Natural killer cell (primary cell): ENCODE data around the gene AUTS2. TPM values are rescaled to one million over a fixed set of nuclear protein-coding genes. Genes with fewer than 3 reads are reported as not detected.

Source experiments
- ATAC-seq, 3 donors: fragments of 150-1000 bp in 2 of 3; fragments of 200-7000 bp in 1 of 3; cut with Tn5 transposase; 1 replicate in 1 of 3; 2 replicates in 2 of 3; pipeline ENCODE4 v1.10.0; 2021; ENCODE audit warnings: mild to moderate bottlenecking in 2 of 3, moderate library complexity in 2 of 3
- DNase-seq, 2 donors: peaks; one replicate each; pipeline versions ENCODE4 v3.0.0 to v3.0.0-alpha.2; 2013 to 2021; ENCODE audit warnings: mixed read lengths in 1 of 2
- H3K27ac ChIP-seq: one replicate; pipeline ENCODE4 v1.5.1; 2013; ENCODE audit warnings: mild to moderate bottlenecking, low read length
- H3K27me3 ChIP-seq: one replicate; pipeline ENCODE4 v1.6.1; 2013; ENCODE audit warnings: low read length; ENCODE audit not compliant: control insufficient read depth, insufficient read depth
- H3K36me3 ChIP-seq: one replicate; pipeline ENCODE4 v1.6.1; 2013; ENCODE audit warnings: low read length; ENCODE audit not compliant: control insufficient read depth, insufficient read depth
- H3K4me1 ChIP-seq: one replicate; pipeline ENCODE4 v1.6.1; 2013; ENCODE audit warnings: low read length; ENCODE audit not compliant: control insufficient read depth, insufficient read depth
- H3K4me3 ChIP-seq: one replicate; pipeline ENCODE4 v1.5.1; 2013; ENCODE audit warnings: low read length
- H3K9me3 ChIP-seq: one replicate; pipeline ENCODE4 v1.6.1; 2013; ENCODE audit warnings: low read length; ENCODE audit not compliant: control insufficient read depth, insufficient read depth
- H3K27ac Mint-ChIP-seq, 2 donors: one replicate each; pipeline ENCODE4 v1.8.0; 2022; ENCODE audit warnings: mild to moderate bottlenecking in 2 of 2, mixed read lengths in 2 of 2, moderate library complexity in 1 of 2
- H3K27me3 Mint-ChIP-seq, 2 donors: one replicate each; pipeline ENCODE4 v1.8.0; 2022; ENCODE audit warnings: low read depth in 2 of 2, mixed read lengths in 2 of 2
- H3K36me3 Mint-ChIP-seq: one replicate; pipeline ENCODE4 v1.8.0; 2022; ENCODE audit warnings: mixed read lengths
- H3K4me1 Mint-ChIP-seq, 2 donors: one replicate each; pipeline ENCODE4 v1.8.0; 2022; ENCODE audit warnings: mixed read lengths in 2 of 2
- H3K4me3 Mint-ChIP-seq: one replicate; pipeline ENCODE4 v1.8.0; 2022; ENCODE audit warnings: mild to moderate bottlenecking, moderate library complexity, mixed read lengths
- H3K9me3 Mint-ChIP-seq, 2 donors: one replicate each; pipeline ENCODE4 v1.8.0; 2022; ENCODE audit warnings: mixed read lengths in 2 of 2
- CTCF ChIP-seq: fragments of 200-600 bp; IDR thresholded peaks from one replicate; pipeline ENCODE4 v1.8.0; 2022; ENCODE audit warnings: antibody characterized with exemption
- WGBS: methylation state at CpG from one replicate; pipeline ENCODE4 v1.1.7; 2013; ENCODE audit warnings: missing lambda C conversion rate; ENCODE audit not compliant: insufficient coverage; 5-methylcytosine and 5-hydroxymethylcytosine counted together
- intact Hi-C: fragments of 100-400 bp; cut with micrococcal nuclease; formaldehyde crosslinking; loops from one replicate; pipeline ENCODE4 v1.14.2; 2022
- total RNA-seq, 4 donors: library from RNA; stranded (reverse); fragments of 120-200 nt in 1 of 4; gene quantifications; one replicate each; pipeline versions ENCODE4 v1.2.3 to v1.2.4, GENCODE V29; 2013 to 2022

The AUTS2 gene
- total RNA-seq, 3 donors from 2014 or later (not counting 1 experiment from before 2014, with no cell fraction given) = 147 to 197 (median 155) TPM

- no peaks in the 10 kb centered on the region for H3K9me3 Mint-ChIP-seq
- TF ChIP-seq CTCF = no peak
- Histone ChIP-seq H3K27ac (no peak overlapping the region), H3K4me1 (peaks cover 11% of the 10 kb centered on the region), H3K4me3 (no peak overlapping the region), H3K27me3 (no peaks in the 10 kb centered on the region), H3K36me3 (no peaks in the 10 kb centered on the region), H3K9me3 (no peaks in the 10 kb centered on the region)
- no peak overlapping the region for H3K27ac Mint-ChIP-seq
- no peak overlapping the region for H3K4me3 Mint-ChIP-seq
- DNase-seq (no peak), ATAC-seq (no peak)
- WGBS = 78% methylated on average over 4 of the region's 4 CpGs
- peaks cover 19 to 25% of the 10 kb centered on the region in 2 donors for H3K4me1 Mint-ChIP-seq
- H3K36me3 Mint-ChIP-seq = no peaks in the 10 kb centered on the region
- intact Hi-C loops = no loop called here
- H3K27me3 Mint-ChIP-seq = no peaks in the 10 kb centered on the region
Measured at GRCh38 chr7:69799048-69799697, 200.9 kb downstream of the AUTS2 start.

GRCh38 chr7:69799990-69800389 lies 201.7 kb downstream of the AUTS2 start:
- no peaks in the 10 kb centered on the region for H3K36me3 ChIP-seq
- no peak for DNase-seq
- Mint-ChIP-seq H3K9me3 (no peaks in the 10 kb centered on the region), H3K4me1 (peaks cover 27 to 33% of the 10 kb centered on the region in 2 donors), H3K36me3 (no peaks in the 10 kb centered on the region), H3K27ac (no peak overlapping the region), H3K4me3 (no peak overlapping the region), H3K27me3 (no peaks in the 10 kb centered on the region)
- no peak for ATAC-seq
- no peak overlapping the region for H3K27ac ChIP-seq
- no peaks in the 10 kb centered on the region for H3K9me3 ChIP-seq
- intact Hi-C loops = loop anchor here (5.0 kb wide), 1 partner anchor 198 kb away; no protein-coding TSS in a partner anchor
- H3K27me3 ChIP-seq = no peaks in the 10 kb centered on the region
- WGBS = 87% methylated on average over 2 of the region's 2 CpGs
- no peak for TF ChIP-seq CTCF
- H3K4me1 ChIP-seq = peaks cover 11% of the 10 kb centered on the region
- no peak overlapping the region for H3K4me3 ChIP-seq

GRCh38 chr7:69800495-69800894 lies 202.2 kb downstream of the AUTS2 start:
- Histone ChIP-seq H3K9me3 (no peaks in the 10 kb centered on the region), H3K27ac (no peak overlapping the region), H3K27me3 (no peaks in the 10 kb centered on the region), H3K4me3 (no peak overlapping the region), H3K4me1 (peaks cover 11% of the 10 kb centered on the region), H3K36me3 (no peaks in the 10 kb centered on the region)
- Mint-ChIP-seq H3K27me3 (no peaks in the 10 kb centered on the region), H3K36me3 (no peaks in the 10 kb centered on the region), H3K4me1 (peaks cover 29 to 35% of the 10 kb centered on the region in 2 donors), H3K4me3 (no peak overlapping the region), H3K9me3 (no peaks in the 10 kb centered on the region), H3K27ac (no peak overlapping the region)
- DNase-seq (no peak), ATAC-seq (no peak)
- intact Hi-C loops = loop anchor here (5.0 kb wide), 1 partner anchor 198 kb away; no protein-coding TSS in a partner anchor
- TF ChIP-seq CTCF = no peak
